Esophagus squamous epithelium (tissue), 4 donors: Measurements from ENCODE around the gene MAGEA2B.
"Not testable (repeated sequence)": the region's sequence is repeated elsewhere in the genome, so short reads cannot be mapped to it uniquely, and the experiment has no call there.

Source experiments
- POLR2A ChIP-seq, 4 donors: fragments of 450-650 bp; IDR thresholded peaks; one replicate each; pipeline ENCODE4 v1.6.1; 2017; ENCODE audit warnings: antibody characterized with exemption in 4 of 4, mild to moderate bottlenecking in 4 of 4, moderate library complexity in 3 of 4
- TF ChIP-seq, protein P1 (sequence below), 6 experiments: fragments of 450-650 bp in 4 of 6; fragments of 200-600 bp in 2 of 6; sonication (generic) in 2 of 6; IDR thresholded peaks; one replicate each; pipeline ENCODE4 v1.5.1; 2016 to 2019; ENCODE audit warnings: antibody characterized with exemption in 6 of 6, mild to moderate bottlenecking in 4 of 6, moderate library complexity in 4 of 6

DNA sequence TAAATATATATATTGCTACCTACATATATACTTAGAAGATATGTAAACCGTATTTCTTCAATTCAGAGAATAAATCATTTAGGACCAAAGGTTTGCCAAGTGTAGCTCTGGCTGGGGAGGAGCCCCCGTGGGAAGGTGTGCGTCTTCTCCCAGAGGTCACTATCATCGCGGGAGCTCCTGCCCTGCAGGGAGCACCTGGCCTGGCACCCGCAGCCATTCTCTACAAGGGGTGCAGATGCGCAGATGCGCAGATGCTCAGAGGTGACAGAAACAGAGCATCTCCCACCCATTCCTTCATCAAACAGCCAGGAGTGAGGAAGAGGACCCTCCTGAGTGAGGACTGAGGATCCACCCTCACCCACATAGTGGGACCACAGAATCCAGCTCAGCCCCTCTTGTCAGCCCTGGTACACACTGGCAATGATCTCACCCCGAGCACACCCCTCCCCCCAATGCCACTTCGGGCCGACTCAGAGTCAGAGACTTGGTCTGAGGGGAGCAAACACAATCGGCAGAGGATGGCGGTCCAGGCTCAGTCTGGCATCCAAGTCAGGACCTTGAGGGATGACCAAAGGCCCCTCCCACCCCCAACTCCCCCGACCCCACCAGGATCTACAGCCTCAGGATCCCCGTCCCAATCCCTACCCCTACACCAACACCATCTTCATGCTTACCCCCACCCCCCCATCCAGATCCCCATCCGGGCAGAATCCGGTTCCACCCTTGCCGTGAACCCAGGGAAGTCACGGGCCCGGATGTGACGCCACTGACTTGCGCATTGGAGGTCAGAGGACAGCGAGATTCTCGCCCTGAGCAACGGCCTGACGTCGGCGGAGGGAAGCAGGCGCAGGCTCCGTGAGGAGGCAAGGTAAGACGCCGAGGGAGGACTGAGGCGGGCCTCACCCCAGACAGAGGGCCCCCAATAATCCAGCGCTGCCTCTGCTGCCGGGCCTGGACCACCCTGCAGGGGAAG is at the start of gene MAGEA2B:
- TF ChIP-seq, protein P1, sequence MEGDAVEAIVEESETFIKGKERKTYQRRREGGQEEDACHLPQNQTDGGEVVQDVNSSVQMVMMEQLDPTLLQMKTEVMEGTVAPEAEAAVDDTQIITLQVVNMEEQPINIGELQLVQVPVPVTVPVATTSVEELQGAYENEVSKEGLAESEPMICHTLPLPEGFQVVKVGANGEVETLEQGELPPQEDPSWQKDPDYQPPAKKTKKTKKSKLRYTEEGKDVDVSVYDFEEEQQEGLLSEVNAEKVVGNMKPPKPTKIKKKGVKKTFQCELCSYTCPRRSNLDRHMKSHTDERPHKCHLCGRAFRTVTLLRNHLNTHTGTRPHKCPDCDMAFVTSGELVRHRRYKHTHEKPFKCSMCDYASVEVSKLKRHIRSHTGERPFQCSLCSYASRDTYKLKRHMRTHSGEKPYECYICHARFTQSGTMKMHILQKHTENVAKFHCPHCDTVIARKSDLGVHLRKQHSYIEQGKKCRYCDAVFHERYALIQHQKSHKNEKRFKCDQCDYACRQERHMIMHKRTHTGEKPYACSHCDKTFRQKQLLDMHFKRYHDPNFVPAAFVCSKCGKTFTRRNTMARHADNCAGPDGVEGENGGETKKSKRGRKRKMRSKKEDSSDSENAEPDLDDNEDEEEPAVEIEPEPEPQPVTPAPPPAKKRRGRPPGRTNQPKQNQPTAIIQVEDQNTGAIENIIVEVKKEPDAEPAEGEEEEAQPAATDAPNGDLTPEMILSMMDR (IDR thresholded peaks at IDR 0.05) = not testable (repeated sequence)
- TF ChIP-seq POLR2A (IDR thresholded peaks at IDR 0.05) = not testable (repeated sequence)
